SU-DHL-6 (cell line): ENCODE data around the gene RHOT2.

Experiments used
- H2AFZ ChIP-seq: fragments of 200-600 bp; sonication (generic); 2 replicates; pipeline ENCODE4 v1.6.1; 2014; ENCODE audit warnings: low read depth, mild to moderate bottlenecking, moderate library complexity, mixed read lengths, antibody characterized with exemption, low read length; ENCODE audit not compliant: severe bottlenecking
- H3F3A ChIP-seq: fragments of 200-600 bp; shearing (Covaris generic); 2 replicates; pipeline ENCODE4 v1.6.0; 2016; ENCODE audit warnings: antibody characterized with exemption, mild to moderate bottlenecking; ENCODE audit not compliant: insufficient read depth
- H3K27ac ChIP-seq: fragments of 200-600 bp; sonication (generic); 2 replicates; pipeline ENCODE4 v1.5.1; 2016; ENCODE audit warnings: low read depth, mild to moderate bottlenecking, low read length, moderate library complexity, mixed read lengths
- H3K27me3 ChIP-seq: fragments of 200-600 bp; sonication (generic), shearing (Covaris generic); 2 replicates; pipeline ENCODE4 v1.6.0; 2014; ENCODE audit warnings: mild to moderate bottlenecking, low read length
- H3K36me3 ChIP-seq: fragments of 200-600 bp; sonication (generic); 2 replicates; pipeline ENCODE4 v1.6.1; 2014; ENCODE audit warnings: mild to moderate bottlenecking, low read length, mixed read lengths
- H3K4me2 ChIP-seq: fragments of 300-600, 200-600 bp; shearing (Covaris generic), sonication (generic); 2 replicates; pipeline ENCODE4 v1.6.0; 2014; ENCODE audit warnings: low read length, low read depth, mild to moderate bottlenecking; ENCODE audit not compliant: poor library complexity, severe bottlenecking
- H3K4me3 ChIP-seq: fragments of 200-600 bp; sonication (generic); 2 replicates; pipeline ENCODE4 v1.5.1; 2014; ENCODE audit warnings: antibody characterized with exemption, low read length, mild to moderate bottlenecking, mixed read lengths; ENCODE audit not compliant: insufficient read depth, poor library complexity, severe bottlenecking
- H3K79me2 ChIP-seq: fragments of 200-600 bp; sonication (generic); 2 replicates; pipeline ENCODE4 v1.6.1; 2014; ENCODE audit warnings: mild to moderate bottlenecking, low read length, moderate library complexity; ENCODE audit not compliant: insufficient read depth
- H3K9ac ChIP-seq: fragments of 200-600 bp; sonication (generic); 2 replicates; pipeline ENCODE4 v1.7.0; 2014; ENCODE audit warnings: mild to moderate bottlenecking, low read length
- H3K9me2 ChIP-seq: fragments of 200-600 bp; sonication (generic); replicated peaks from 2 replicates; pipeline ENCODE4 v1.6.1; 2014; ENCODE audit warnings: low read length; ENCODE audit not compliant: insufficient read depth
- H3K9me3 ChIP-seq: fragments of 200-600 bp; sonication (generic); 2 replicates; pipeline ENCODE4 v1.6.1; 2014; ENCODE audit warnings: low read length, mixed read lengths; ENCODE audit not compliant: insufficient read depth
- H4K20me1 ChIP-seq: fragments of 200-600 bp; sonication (generic); 2 replicates; pipeline ENCODE4 v1.6.1; 2014; ENCODE audit warnings: low read depth, mild to moderate bottlenecking, antibody characterized with exemption, low read length, moderate library complexity, mixed read lengths
- EZH2phosphoT487 ChIP-seq: fragments of 200-600 bp; sonication (generic), shearing (Covaris generic); conservative IDR thresholded peaks from 2 replicates; pipeline ENCODE4 v1.6.1; 2018; ENCODE audit warnings: mild to moderate bottlenecking, antibody characterized with exemption, low read length, moderate library complexity, mixed read lengths
- TF ChIP-seq, protein P1 (sequence below): fragments of 200-600 bp; sonication (generic); IDR thresholded peaks from one replicate; pipeline ENCODE4 v1.5.1; 2017; ENCODE audit warnings: antibody characterized with exemption, mild to moderate bottlenecking, low read length, moderate library complexity; ENCODE audit not compliant: insufficient read depth, poor library complexity, severe bottlenecking

Gene RHOT2

DNA sequence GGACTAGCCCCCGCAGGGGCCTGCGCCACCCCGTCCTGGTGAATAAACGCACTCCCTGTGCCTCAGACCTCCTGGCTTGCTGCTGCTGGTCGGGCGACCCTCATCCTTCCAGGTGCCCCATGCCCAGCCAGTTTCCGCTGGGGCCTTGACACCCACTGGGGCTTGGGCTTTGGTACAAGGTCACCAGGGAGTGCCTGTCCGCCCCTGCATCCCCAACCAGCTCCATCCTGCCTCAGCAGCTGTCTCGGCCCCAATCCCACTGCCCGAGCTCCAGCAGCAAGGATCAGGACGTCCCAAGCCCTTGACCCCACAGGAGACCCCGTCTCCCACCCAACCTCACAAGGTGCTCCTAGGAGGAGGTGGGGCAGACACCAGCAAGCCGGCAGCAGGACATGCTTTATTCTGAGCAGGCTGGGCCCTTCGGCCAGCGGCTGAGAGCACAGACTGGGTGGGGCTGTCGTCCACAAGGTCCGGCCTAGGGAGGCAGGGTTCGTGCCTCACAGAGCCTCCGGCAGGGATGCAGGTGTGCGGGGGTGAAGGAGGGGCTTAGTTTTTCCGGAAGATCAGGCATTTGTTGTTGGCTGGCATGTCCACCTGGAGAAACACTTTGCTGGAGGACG lies 33.8 kb upstream of the RHOT2 start:
- no peak overlapping the region for H3K4me3 ChIP-seq
- no peaks in the 10 kb centered on the region for H3K9me2 ChIP-seq
- peaks cover 5% of the 10 kb centered on the region for H3F3A ChIP-seq
- H3K79me2 ChIP-seq: no peaks in the 10 kb centered on the region
- TF ChIP-seq, protein P1, sequence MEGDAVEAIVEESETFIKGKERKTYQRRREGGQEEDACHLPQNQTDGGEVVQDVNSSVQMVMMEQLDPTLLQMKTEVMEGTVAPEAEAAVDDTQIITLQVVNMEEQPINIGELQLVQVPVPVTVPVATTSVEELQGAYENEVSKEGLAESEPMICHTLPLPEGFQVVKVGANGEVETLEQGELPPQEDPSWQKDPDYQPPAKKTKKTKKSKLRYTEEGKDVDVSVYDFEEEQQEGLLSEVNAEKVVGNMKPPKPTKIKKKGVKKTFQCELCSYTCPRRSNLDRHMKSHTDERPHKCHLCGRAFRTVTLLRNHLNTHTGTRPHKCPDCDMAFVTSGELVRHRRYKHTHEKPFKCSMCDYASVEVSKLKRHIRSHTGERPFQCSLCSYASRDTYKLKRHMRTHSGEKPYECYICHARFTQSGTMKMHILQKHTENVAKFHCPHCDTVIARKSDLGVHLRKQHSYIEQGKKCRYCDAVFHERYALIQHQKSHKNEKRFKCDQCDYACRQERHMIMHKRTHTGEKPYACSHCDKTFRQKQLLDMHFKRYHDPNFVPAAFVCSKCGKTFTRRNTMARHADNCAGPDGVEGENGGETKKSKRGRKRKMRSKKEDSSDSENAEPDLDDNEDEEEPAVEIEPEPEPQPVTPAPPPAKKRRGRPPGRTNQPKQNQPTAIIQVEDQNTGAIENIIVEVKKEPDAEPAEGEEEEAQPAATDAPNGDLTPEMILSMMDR: no peak
- no peak overlapping the region for H2AFZ ChIP-seq
- no peak overlapping the region for H3K4me2 ChIP-seq
- no peak overlapping the region for H3K27ac ChIP-seq
- no peaks in the 10 kb centered on the region for H4K20me1 ChIP-seq
- no peaks in the 10 kb centered on the region for H3K27me3 ChIP-seq
- no peaks in the 10 kb centered on the region for H3K36me3 ChIP-seq
- no peak overlapping the region for H3K9ac ChIP-seq
- H3K9me3 ChIP-seq: no peaks in the 10 kb centered on the region

DNA sequence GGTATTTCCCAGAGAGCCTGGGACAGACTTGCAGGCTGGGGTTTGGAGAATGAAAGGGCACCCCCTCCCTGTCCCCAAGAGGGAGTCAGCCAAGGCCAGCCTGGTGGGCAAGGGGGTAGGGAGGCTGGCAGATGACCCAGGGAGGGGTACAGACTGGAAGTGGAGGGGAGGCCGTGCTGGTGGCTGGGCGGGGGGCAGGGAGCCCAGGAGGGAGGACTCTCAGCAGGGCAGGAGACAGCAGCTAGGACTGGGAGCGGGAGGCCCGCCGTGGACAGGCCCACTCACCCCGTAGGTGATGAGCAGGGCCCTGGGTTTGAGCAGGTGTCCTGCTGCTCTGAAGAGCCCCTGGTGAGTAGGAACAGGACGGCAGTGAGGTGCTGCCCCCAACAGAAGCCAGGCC lies 32.9 kb upstream of the RHOT2 start:
- H3F3A ChIP-seq: peaks cover 11% of the 10 kb centered on the region
- no peaks in the 10 kb centered on the region for H3K79me2 ChIP-seq
- no peak overlapping the region for H2AFZ ChIP-seq
- H3K4me3 ChIP-seq: no peak overlapping the region
- peak overlapping the region; percentile 76 for H3K4me2 ChIP-seq
- H3K9me3 ChIP-seq: no peaks in the 10 kb centered on the region
- H3K9me2 ChIP-seq: no peaks in the 10 kb centered on the region
- H4K20me1 ChIP-seq: no peaks in the 10 kb centered on the region
- no peak overlapping the region for H3K27ac ChIP-seq
- H3K9ac ChIP-seq: peak overlapping the region; percentile 87
- no peaks in the 10 kb centered on the region for H3K36me3 ChIP-seq
- TF ChIP-seq, protein P1: no peak
- no peak for TF ChIP-seq EZH2phosphoT487
- H3K27me3 ChIP-seq: no peaks in the 10 kb centered on the region

DNA sequence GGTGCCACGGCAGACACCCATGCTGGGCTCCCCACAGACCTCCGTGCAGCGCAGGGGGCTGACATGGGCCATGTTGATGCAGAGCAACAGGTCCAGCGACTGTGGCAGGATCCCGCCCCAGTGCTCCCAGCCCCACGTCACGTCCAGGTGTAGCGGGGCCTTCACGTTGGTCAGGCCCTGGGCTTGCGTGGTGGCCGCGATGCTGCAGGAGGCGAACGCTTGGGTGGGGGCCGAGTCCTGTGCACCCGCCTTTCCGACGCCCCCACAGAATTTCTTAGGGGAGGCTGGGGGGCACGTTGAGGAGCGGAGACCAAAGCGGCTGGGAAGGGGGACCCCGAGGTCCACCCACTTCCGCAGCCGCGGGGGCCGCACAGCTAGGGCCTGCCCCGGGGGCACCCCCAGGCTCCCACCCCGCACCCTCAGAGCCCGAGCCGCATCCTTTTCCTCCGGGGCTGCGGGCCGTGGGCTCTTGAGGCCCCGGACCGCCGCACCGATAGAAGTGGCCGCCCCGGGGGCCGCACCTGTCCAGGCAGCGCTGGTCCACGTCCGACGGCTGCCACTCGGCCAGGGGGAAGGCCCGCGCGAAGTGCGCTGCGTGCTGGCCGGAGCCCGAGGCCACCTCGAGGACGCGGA lies 32.2 kb upstream of the RHOT2 start:
- Histone ChIP-seq H3K4me3 (peak overlapping the region; percentile 59), H3K36me3 (no peaks in the 10 kb centered on the region), H3K9me3 (no peaks in the 10 kb centered on the region), H3K27me3 (no peaks in the 10 kb centered on the region), H3K79me2 (no peaks in the 10 kb centered on the region), H3K9me2 (no peaks in the 10 kb centered on the region), H3K4me2 (peak overlapping the region; percentile 76), H2AFZ (peak overlapping the region; percentile 49), H3K27ac (peak overlapping the region; percentile 8; the same call in 1 of the 2 replicates), H4K20me1 (no peaks in the 10 kb centered on the region), H3K9ac (peak overlapping the region; percentile 87), H3F3A (peaks cover 17% of the 10 kb centered on the region)
- TF ChIP-seq, protein P1: no peak
- no peak for TF ChIP-seq EZH2phosphoT487
